ENCODE data around the gene DENND2D. TPM values are rescaled to one million over a fixed set of nuclear protein-coding genes. Genes with fewer than 3 reads are reported as not detected.

The DENND2D gene
- total RNA-seq, 1 donor from 2014 or later: 0.18 TPM

DNA sequence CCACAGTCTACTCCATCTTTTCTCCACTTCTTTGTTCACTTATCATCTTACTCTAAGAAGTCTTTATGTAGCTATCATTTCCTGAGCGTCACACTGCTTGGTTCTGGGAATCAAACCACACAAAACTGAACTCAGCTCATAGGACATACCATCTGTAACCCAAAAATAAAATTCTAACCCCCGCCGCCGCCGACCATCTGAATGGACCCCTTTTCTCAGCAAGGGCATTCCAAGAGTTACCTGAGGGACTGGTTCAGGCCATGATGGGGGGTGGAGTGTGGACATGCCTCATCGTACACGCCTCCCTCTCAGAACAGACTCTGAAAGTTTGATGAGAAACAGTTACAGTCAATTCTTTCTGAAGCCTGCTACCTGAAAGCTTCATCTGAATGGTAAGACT, 14.4 kb upstream of the DENND2D start:
- TF ChIP-seq, protein P1, sequence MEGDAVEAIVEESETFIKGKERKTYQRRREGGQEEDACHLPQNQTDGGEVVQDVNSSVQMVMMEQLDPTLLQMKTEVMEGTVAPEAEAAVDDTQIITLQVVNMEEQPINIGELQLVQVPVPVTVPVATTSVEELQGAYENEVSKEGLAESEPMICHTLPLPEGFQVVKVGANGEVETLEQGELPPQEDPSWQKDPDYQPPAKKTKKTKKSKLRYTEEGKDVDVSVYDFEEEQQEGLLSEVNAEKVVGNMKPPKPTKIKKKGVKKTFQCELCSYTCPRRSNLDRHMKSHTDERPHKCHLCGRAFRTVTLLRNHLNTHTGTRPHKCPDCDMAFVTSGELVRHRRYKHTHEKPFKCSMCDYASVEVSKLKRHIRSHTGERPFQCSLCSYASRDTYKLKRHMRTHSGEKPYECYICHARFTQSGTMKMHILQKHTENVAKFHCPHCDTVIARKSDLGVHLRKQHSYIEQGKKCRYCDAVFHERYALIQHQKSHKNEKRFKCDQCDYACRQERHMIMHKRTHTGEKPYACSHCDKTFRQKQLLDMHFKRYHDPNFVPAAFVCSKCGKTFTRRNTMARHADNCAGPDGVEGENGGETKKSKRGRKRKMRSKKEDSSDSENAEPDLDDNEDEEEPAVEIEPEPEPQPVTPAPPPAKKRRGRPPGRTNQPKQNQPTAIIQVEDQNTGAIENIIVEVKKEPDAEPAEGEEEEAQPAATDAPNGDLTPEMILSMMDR (IDR thresholded peaks at IDR 0.05; ENCODE audit: insufficient read depth, low read depth, low read length): no peak
- no peak for TF ChIP-seq EZH2 (IDR thresholded peaks at IDR 0.05; ENCODE audit: insufficient read depth, low read length)
- no peaks in the 10 kb centered on the region for H3K4me1 ChIP-seq (ENCODE audit: insufficient read depth, low read length)
- H3K9me3 ChIP-seq (ENCODE audit: insufficient read depth, low read depth, low read length): no peaks in the 10 kb centered on the region
- no peak overlapping the region for H3K27ac ChIP-seq (ENCODE audit: low read depth, low read length)
- H2AFZ ChIP-seq (ENCODE audit: low read depth, low read length): no peak overlapping the region
- no peak overlapping the region for H3K4me2 ChIP-seq (ENCODE audit: low read length)
- peak overlapping the region; percentile 76 for H3K27ac Mint-ChIP-seq (ENCODE audit: unreplicated experiment)
- no peak overlapping the region for H3K9ac ChIP-seq (ENCODE audit: low read length)
- DNase-seq (ENCODE audit: low read depth) (no peak), FAIRE-seq (no peak)
- peaks cover 3% of the 10 kb centered on the region for H3K27me3 ChIP-seq (ENCODE audit: insufficient read depth, low read length)
- H3K36me3 ChIP-seq (ENCODE audit: insufficient read depth, low read length): no peaks in the 10 kb centered on the region
- peaks cover 6% of the 10 kb centered on the region for H3K9me3 Mint-ChIP-seq (ENCODE audit: unreplicated experiment)
- no peaks in the 10 kb centered on the region for H3K79me2 ChIP-seq (ENCODE audit: insufficient read depth, low read length)
- no peak overlapping the region for H3K4me3 ChIP-seq (ENCODE audit: insufficient read depth, low read depth, low read length)
- H3K36me3 Mint-ChIP-seq (ENCODE audit: low read depth, unreplicated experiment): peaks cover 2% of the 10 kb centered on the region
- no peaks in the 10 kb centered on the region for H3K27me3 Mint-ChIP-seq (ENCODE audit: low read depth, unreplicated experiment)
- peaks cover 26% of the 10 kb centered on the region for H3K4me1 Mint-ChIP-seq (ENCODE audit: low read depth, unreplicated experiment)
- H4K20me1 ChIP-seq (ENCODE audit: insufficient read depth, low read length): no peaks in the 10 kb centered on the region
- no peak overlapping the region for H3K4me3 Mint-ChIP-seq (ENCODE audit: unreplicated experiment)

- H3K27ac ChIP-seq (ENCODE audit: low read depth, low read length): no peak overlapping the region
- H3K4me1 Mint-ChIP-seq (ENCODE audit: low read depth, unreplicated experiment): peaks cover 26% of the 10 kb centered on the region
- TF ChIP-seq, protein P1 (IDR thresholded peaks at IDR 0.05; ENCODE audit: insufficient read depth, low read depth, low read length): no peak
- no peak for TF ChIP-seq EZH2 (IDR thresholded peaks at IDR 0.05; ENCODE audit: insufficient read depth, low read length)
- H3K4me3 ChIP-seq (ENCODE audit: insufficient read depth, low read depth, low read length): no peak overlapping the region
- H3K36me3 Mint-ChIP-seq (ENCODE audit: low read depth, unreplicated experiment): peaks cover 2% of the 10 kb centered on the region
- FAIRE-seq (no peak), DNase-seq (ENCODE audit: low read depth) (no peak)
- H3K27me3 ChIP-seq (ENCODE audit: insufficient read depth, low read length): peaks cover 6% of the 10 kb centered on the region
- no peaks in the 10 kb centered on the region for H3K9me3 ChIP-seq (ENCODE audit: insufficient read depth, low read depth, low read length)
- H2AFZ ChIP-seq (ENCODE audit: low read depth, low read length): no peak overlapping the region
- H3K9me3 Mint-ChIP-seq (ENCODE audit: unreplicated experiment): peaks cover 6% of the 10 kb centered on the region
- H4K20me1 ChIP-seq (ENCODE audit: insufficient read depth, low read length): no peaks in the 10 kb centered on the region
- peak overlapping the region; percentile 76 for H3K27ac Mint-ChIP-seq (ENCODE audit: unreplicated experiment)
- H3K4me3 Mint-ChIP-seq (ENCODE audit: unreplicated experiment): no peak overlapping the region
- no peaks in the 10 kb centered on the region for H3K79me2 ChIP-seq (ENCODE audit: insufficient read depth, low read length)
- no peak overlapping the region for H3K4me2 ChIP-seq (ENCODE audit: low read length)
- no peaks in the 10 kb centered on the region for H3K4me1 ChIP-seq (ENCODE audit: insufficient read depth, low read length)
- no peaks in the 10 kb centered on the region for H3K27me3 Mint-ChIP-seq (ENCODE audit: low read depth, unreplicated experiment)
- no peaks in the 10 kb centered on the region for H3K36me3 ChIP-seq (ENCODE audit: insufficient read depth, low read length)
- no peak overlapping the region for H3K9ac ChIP-seq (ENCODE audit: low read length)
Measured at GRCh38 chr1:111214074-111214801, 13.8 kb upstream of the DENND2D start.

DNA sequence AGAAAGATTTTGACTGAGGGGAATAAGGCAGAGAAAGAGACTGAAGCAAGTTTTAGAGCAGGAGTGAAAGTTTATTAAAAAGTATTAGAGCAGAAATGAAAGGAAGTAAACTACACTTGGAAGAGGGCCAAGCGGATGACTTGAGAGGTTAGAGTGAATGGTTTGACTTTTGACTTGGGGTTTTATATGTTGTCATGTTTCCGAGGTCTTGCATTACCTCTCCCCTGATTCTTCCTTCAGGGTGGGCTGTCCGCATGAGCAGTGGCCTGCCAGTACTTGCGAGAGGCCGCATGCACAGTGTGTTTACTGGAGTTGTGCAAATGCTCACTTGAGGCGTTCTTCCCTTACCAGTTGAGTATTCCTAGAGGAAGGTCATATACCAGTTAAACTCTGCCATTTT, 13.0 kb upstream of the DENND2D start:
- peaks cover 2% of the 10 kb centered on the region for H3K36me3 Mint-ChIP-seq (ENCODE audit: low read depth, unreplicated experiment)

More for the DNA sequence above, 13.0 kb upstream of the DENND2D start:
- Mint-ChIP-seq H3K27me3 (ENCODE audit: low read depth, unreplicated experiment) (no peaks in the 10 kb centered on the region), H3K9me3 (ENCODE audit: unreplicated experiment) (peaks cover 6% of the 10 kb centered on the region), H3K4me3 (ENCODE audit: unreplicated experiment) (no peak overlapping the region), H3K4me1 (ENCODE audit: low read depth, unreplicated experiment) (peaks cover 26% of the 10 kb centered on the region), H3K27ac (ENCODE audit: unreplicated experiment) (no peak overlapping the region)
- no peak for FAIRE-seq
- Histone ChIP-seq H3K4me3 (ENCODE audit: insufficient read depth, low read depth, low read length) (no peak overlapping the region), H4K20me1 (ENCODE audit: insufficient read depth, low read length) (no peaks in the 10 kb centered on the region), H3K36me3 (ENCODE audit: insufficient read depth, low read length) (no peaks in the 10 kb centered on the region), H3K9ac (ENCODE audit: low read length) (no peak overlapping the region), H2AFZ (ENCODE audit: low read depth, low read length) (no peak overlapping the region), H3K4me2 (ENCODE audit: low read length) (no peak overlapping the region), H3K27ac (ENCODE audit: low read depth, low read length) (no peak overlapping the region), H3K79me2 (ENCODE audit: insufficient read depth, low read length) (no peaks in the 10 kb centered on the region), H3K27me3 (ENCODE audit: insufficient read depth, low read length) (peaks cover 6% of the 10 kb centered on the region), H3K9me3 (ENCODE audit: insufficient read depth, low read depth, low read length) (no peaks in the 10 kb centered on the region), H3K4me1 (ENCODE audit: insufficient read depth, low read length) (no peaks in the 10 kb centered on the region)
- TF ChIP-seq, protein P1 (IDR thresholded peaks at IDR 0.05; ENCODE audit: insufficient read depth, low read depth, low read length): no peak
- no peak for TF ChIP-seq EZH2 (IDR thresholded peaks at IDR 0.05; ENCODE audit: insufficient read depth, low read length)
- no peak for DNase-seq (ENCODE audit: low read depth)

Measured in astrocyte (in vitro differentiated cells and primary cell).